Non-pigmented ciliary epithelial cell (primary cell): ENCODE results near the gene RNF34.

ENCODE experiments used
- DNase-seq: peaks from one replicate; pipeline ENCODE4 v3.0.0-alpha.2; 2010; ENCODE audit warnings: low read depth

Gene RNF34

DNA sequence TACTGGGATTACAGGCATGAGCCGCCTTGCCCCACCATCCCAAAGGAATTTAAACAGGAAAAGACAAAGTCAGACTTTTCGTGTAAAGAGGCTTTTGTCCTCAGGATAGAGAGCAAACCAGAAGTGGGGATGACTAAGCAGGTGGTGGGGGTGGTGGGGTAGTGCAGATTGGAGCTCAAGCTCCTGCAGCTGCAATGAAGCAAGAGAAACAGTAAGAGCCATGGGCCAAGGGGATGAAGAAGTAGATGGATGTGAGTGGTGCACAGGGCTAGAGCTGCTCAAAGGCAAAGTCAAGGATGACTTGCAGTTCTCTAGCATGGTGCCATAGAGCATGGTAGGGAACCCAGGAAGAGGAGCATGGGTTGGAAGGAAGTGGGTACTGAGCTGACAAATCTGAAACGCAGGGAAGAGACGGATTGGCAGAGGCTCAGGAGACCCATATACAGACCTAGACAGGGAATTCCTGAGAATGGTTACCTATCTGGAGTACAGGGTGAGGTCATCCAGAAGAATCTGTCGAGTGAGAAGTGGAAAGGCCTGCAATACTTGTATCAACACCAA is 11.4 kb upstream of the RNF34 start:
- peak; percentile 38 for DNase-seq

DNA sequence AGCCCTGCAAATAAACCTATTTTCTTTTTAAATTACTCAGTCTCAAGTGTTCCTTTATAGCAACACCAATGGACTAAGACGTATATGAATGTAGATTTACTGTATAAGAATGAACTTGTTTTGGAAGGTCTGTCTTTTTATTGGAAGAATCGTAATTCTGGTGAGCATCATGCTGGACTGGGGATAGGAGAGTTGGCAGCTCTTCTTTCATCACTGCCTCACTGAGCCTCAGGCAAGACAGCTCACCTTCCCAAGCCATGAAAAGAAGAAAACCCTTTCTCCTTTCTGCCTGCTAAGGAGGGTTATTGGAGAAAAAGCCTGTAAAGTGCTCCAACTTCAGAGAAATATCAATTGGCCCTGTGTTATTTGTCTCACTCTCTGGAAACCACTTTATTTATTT is 9.1 kb upstream of the RNF34 start:
- DNase-seq, result no peak

DNA sequence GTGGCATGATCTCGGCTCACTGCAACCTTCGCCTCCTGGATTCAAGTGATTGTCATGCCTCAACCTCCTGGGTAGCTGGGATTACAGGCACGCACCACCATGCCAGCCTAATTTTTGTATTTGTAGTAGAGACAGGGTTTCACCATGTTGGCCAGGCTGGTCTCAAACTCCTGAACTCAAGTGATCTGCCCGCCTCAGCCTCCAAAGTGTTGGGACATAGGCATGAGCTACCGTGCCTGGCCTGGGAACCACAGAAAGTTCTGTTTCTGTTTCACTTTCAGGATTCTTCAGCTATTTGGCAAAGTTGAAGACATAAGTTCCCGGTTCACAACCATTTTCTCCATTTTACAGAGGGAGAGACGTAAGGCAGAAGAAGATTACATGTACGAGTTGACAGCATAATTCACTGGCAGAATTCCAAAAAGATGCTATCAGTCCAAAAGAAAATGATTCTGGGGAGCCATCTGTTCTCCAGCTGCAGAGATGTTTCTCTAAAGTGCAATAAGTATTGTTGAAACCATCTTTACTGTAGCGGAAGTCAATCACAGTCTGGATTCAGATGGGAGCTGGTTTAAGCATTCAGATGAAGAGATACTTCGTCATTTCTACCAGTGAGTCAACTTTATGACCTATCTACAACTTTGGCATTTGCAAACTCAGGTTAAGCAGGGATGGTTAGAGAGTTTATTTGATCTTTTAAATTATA is 8.1 kb upstream of the RNF34 start:
- DNase-seq, result peak; percentile 36

DNA sequence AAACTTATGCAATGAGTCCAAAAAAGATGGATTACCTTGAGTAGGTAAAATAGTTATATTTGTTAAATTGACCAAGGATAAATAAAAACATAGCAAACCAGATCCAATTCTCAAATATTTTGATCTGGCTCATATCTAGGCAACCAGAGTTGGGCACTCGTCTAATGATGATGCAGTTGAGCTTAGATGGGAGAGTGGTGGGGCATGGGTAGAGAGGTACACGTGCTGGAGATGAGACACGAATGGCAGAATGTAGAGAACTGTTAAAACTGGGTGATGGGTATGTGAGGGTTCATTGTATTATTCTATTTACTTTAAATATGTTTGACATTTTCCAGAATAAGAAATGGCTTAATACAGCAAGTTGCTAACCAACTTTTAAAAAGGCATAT is 7.6 kb upstream of the RNF34 start:
- no peak for DNase-seq

DNA sequence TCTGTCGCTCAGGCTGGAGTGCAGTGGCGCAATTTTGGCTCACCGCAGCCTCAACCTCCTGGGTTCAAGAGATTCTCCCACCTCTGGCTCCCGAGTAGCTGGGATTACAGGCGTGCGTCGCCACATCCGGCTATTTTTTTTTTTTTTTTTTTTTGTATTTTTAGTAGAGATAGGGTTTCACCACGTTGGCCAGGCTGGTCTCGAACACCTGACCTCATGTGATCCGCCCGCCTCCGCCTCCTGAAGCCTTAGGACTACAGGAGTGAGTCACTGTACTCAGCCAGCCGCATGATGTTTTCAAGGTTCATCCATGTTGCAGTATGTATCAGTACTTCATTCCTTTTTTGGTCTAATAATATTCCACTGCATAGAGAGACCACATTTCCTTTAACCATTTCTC is 2.4 kb upstream of the RNF34 start:
- no peak for DNase-seq

DNA sequence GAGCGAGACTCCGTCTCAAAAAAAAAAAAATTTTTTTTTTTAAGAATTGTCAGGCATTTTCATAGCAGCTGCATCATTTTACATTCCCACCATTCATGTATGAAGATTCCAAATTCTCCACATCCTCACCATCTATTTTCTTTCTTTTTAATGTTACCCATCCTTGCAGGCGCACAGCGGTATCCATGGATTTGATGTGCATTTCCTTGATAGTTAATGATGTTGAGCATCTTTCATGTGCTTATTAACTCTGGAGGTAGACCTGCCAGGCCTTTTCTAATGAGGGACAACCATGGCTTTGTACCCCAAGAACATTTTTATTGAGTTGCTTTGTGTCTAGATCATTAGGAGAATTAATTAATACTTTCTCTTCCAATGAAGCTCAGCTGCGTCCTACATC is 1.6 kb upstream of the RNF34 start:
- no peak for DNase-seq

DNA sequence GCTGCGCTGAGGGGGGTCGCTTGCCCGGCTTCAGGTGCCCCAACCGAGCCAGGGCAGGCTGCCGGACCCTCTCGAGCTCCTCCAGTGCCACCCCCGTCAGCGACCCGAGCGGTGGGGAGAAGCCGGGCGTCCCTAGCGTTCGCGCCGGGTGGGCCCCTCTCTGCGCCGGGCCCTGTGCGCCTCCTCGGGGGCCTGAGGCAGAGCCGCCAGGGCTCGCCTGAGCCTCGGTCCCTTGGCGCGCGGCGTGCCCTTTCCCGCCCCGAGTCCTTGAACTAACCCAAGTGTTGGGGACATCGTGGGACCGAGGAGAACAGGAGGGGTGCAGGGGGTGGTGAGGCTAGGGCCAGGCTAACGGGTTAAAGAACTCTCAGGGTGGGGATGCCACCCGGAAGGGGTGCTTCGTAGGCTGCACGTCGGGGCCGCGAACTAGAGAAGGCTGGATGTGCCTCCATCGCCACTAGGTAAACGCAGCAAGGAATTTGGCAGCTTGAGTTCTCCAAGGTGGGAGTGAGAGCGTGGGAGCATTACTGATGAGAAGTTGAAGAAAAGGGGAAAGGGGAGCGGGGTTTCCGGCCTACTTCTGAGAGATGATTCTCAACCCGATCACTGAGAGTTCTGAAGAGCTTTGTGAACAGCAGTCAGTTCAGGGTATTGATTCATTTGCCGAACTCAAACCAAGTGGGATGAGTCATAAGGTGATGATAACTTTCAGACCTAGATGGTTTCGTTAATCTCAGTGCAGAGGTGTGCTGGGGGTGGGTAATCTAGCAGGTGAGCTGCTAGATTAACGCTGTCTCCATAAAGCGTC is 618 bp downstream of the RNF34 start:
- no peak for DNase-seq

DNA sequence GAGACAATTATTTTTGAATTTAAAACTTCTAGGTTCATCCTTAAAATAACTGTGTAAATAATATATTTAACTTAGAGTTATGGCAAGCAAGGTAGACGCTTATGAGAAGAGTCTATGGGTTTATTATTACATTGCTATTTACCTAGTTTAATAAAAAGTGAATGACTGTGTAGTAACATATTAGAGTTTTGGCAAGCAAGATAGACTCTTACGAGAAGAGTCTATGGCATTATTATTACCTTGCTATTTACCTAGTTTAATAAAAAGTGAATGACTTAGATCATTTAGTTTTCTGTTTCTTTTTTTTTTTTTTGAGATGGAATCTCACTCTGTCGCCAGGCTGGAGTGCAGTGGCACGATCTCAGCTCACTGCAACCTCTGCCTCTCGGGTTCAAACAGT is 3.8 kb downstream of the RNF34 start:
- DNase-seq, result no peak

DNA sequence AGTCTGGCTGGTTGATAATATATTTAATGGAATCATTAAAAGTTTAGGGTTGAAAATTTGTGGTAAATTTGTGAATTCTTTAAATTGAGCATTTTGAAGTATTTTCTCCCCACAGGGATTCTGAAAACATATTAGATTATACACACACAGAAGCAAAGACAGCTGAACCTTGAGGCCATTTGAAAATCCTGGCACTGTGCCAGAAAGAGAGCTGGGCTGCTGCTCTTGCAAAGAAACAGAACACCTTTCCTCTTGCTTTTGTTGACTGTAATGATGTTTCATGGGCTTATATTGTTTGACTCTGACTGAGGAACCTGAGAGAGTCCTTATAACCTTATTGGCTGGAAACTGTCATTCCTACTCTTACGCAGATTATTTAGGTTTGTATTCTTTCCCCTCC is 4.8 kb downstream of the RNF34 start:
- no peak for DNase-seq

DNA sequence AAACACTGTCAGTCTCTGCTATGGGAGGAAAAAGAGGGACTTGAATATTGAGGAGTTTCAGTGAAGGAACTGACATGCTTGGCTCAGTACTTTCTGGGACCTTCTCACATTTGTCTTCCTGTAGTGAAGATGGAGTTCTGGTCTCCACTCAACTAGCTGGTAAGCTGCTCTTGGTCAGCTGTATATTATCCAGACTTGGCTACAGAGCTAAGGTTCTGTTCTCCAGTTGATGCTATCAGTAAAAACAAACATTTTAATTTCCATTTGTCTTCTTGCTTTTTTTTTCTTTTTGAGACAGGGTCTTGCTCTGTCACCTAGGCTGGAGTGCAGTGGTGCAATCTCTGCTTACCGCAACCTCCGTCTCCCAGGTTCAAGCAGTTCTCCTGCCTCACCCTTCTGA is 5.3 kb downstream of the RNF34 start:
- no peak for DNase-seq

DNA sequence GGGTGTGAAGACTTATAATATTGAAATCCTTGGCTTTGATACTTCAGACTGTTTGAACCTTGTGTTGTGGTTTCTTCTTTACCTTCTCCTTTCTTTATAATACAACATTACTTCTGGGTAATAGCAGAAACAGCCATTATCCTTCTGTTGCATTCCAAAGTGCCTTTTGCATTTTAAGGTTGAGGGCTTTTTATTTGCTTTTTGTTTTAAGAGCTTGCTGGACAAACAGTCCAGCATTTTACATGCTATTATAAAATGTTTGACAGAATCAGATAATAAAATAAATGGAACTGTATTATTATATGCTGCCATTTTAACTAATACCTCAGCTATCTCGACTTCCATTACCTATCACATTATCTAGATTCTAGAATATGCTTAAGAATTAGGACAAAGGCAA is 14.0 kb downstream of the RNF34 start:
- DNase-seq, result no peak

DNA sequence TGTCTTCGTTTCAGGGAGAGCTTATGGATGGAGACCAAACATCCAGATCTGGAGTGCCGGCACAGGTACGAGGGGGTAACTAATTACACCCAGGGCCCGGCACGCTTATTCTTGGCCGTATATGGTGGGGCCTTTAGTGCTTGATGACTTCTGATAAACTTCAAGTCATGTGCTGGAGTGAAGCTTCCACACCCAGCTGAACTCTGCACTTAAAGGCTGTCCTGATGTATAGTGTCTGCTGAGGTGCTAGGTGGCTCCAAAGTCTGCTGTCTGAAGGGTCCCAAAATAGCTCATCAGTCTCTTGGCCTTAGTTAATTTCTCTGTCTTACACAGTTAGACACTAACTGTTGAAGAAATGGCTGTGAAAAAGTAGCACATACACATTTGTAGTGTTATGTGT is 17.9 kb downstream of the RNF34 start:
- DNase-seq, result no peak

DNA sequence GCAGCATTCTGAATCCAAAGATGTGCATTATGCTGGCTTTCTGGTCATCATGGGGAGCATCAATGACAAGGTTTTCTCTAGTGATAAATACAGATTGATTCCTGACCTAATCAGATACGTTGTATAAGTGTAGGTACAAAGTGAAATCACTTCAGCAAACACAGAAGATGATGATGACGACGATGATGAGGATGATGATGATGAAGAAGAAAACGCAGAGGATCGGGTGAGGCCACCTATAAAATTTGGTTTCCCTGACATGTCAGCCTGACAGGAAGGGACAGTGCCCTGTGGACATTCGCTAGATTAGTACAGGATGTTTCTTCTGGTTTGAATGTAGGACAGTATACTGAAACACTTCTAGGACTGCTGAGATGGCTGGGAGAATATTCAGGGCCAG is 20.2 kb downstream of the RNF34 start:
- DNase-seq, result no peak

DNA sequence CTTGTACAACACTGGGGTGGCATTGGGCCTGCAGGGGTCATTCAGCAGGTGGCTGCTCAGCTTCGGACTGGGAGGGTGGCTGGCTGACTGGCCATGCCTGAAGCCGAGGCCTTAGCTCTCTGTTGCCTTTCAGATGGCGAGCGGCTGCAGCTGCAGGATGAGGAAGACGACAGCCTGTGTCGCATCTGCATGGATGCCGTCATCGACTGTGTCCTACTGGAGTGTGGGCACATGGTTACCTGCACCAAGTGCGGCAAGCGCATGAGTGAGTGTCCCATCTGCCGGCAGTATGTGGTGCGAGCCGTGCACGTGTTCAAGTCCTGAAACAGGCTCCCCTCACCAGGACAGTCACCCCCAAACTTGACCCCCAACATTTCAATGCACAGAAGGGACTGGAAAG is 23.3 kb downstream of the RNF34 start:
- no peak for DNase-seq

DNA sequence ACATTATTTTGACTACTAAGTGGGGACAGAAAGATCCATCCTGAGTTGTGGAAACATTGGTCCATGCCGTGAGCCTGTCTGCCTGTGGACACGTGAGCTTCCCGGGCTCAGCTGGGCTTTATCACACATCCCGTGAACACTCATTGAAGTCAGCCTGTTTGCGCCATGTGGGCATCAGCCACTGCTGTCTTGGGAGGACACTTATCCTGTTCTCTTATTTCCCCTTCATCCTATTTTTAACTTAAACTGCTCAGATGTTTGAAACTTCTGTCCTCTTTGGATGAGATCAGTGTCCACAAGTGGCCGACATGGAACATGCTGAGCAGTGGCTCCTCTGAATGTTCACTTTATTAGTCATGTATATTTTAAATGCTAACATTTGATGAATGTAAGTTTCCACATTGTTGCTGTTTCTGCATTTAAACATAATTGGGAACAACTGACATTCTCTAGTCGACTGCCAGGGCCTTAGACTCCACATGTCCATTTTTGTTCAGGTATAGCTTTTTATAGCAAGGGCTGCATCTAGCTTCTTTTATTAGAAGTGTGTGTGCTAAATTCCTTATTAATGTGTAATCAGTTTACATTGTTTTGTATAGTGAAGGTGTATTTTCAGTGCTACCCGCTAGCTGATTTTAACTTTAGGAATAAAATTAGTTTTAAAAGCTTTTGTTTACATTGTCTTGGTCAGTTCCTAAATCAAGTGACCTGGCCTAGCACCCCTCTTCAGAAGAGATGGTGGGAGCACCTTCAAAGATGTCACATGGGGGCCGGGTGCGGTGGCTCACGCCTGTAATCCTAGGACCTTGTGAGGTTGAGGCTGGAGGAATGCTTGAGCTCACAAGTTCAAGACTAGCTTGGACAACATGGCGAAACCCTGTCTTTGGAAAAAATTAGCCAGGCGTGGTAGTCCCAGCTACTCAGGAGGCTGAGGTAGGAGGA is 24.0 kb downstream of the RNF34 start:
- DNase-seq, result no peak

DNA sequence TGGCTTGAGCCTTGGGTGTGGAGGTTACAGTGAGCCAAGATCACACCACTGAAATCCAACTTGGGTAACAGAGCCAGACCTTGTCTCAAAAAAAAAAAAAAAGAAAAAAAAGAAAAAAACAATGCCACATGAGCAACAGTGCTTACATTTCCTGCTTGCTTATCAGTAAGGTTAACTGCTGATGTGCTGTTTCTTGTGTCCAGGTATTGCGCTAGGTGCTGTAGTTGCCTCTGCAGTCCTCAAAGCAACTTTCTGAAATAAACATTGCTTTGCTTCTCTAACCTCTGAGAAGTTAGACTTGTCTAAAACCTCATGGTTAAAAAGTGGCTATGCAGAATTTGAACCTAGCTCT is 24.7 kb downstream of the RNF34 start:
- no peak for DNase-seq

DNA sequence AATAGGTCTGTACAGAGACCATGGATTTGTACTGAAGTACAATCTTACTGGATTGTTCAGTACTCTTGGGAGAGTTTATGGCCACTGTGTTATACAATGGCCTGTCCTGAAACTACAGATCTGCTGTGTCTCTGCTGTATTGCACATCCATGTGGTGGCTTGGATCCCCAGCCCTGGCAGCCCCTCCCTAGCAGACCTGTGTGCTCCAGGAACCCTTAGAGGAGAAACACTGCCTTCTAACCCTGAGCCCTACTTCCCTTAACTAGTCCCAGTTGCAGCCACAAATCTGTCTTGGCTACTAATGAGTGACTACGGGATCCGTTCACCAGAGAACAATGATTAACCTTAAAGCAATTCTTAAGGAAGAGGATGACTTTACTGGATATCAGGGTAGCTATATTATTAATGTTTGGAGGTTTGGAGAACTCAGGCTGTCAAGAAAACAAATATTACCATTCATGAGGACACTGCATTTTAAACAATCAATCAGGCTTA is 27.7 kb downstream of the RNF34 start:
- no peak for DNase-seq

DNA sequence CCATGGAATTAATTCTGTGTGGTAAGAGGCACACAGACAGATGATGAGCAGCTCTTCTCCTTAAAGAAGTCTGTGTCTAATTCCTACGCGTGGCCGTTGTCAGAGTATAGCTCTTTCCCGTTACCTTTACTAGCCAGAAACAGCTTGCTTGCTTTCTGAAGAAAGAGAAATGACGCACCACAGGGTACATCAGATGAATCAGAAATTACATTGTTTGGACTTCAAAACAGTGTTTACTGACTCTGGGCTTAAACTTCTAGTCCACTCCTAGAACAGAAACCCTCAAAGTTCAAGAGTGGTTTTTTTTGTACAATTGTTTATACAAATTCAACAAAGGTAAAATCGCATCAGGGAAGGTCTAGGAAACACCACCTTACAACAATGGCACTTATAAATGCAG is 29.0 kb downstream of the RNF34 start:
- no peak for DNase-seq

DNA sequence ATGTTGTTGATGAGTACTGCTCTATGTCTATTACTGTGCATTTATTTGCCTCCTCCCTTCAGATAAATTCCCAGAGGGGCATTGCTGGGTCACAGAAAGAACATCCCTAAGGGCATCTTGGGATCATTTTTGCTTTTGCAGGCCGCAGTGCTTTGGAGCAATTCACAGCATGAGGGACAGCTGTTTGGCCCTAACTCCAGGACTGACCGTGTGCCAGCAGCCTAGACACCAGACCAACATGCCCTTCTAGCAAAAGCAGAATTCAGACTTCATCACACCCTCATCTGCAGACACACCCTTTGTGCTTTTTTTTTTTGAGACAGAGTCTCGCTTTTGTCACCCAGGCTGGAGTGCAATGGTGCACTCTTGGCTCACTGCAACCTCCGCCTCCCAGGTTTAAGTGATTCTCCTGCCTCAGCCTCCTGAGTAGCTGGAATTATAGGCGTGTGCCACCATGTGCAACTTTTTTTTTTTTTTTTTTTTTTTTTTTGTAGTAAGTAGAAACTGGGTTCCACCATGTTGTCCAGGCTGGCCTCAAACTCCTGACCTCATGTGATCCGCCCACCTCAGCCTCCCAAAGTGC is 31.0 kb downstream of the RNF34 start:
- no peak for DNase-seq

DNA sequence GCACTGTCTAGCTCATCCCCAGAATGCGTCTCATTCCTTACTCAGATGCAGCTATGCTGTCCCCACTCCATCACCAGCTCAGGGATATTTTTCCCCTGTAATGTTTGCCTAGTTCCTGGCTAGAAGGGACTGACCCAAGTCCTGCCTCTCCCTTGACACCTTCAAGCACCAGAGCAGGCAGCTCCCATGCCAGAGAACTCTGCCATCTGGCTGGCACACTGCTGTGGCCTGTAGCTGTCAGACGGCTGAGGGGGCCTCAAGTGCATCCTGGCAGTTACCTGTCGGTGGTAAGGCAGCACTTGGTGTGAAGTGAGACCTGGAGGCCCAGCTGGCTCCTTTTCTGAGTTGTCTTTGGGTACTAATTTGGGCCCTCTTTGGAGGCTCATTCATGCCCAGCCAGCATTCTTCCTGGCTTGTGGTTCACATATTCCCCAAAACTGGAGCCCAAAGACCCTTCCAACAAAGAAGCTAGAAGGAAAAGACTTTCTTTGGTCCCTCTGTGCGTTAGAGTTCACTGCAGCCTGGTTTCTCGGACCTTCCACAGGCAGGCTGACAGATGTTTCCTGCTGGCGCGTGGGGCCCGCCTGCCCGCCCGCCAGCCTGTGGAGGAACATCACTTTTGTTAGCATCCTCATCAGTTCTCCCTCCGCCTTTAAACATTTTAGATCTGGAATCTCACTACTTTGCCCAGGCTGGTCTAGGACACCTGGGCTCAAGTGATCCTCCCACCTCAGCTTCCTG is 33.0 kb downstream of the RNF34 start:
- no peak for DNase-seq

DNA sequence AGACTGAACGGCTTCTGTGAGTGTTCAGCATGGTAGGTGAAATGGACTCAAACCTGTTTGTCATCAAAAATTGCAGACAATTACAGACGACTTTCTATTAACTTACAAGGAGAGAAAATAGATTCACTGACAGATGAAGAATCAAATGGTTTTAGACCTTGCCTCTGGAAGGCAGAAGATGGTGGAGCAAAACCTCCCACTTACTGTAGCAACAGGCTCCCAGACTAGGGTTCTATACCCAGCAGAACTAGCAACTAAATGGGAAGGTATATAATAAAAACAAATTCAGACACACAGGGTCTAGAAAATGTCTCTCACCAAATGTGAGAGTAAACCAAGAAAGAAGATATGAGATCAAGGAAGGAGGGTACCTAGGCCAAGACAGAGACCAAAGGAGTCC is 36.8 kb downstream of the RNF34 start:
- DNase-seq, result no peak
